NCI-H226 (cell line): ENCODE results near the gene PRIM1.
"Not testable (repeated sequence)": the region's sequence is repeated elsewhere in the genome, so short reads cannot be mapped to it uniquely, and the experiment has no call there.

Source experiments
- DNase-seq: peaks from one replicate; pipeline ENCODE4 v3.0.0-alpha.2; 2015

The PRIM1 gene

DNA sequence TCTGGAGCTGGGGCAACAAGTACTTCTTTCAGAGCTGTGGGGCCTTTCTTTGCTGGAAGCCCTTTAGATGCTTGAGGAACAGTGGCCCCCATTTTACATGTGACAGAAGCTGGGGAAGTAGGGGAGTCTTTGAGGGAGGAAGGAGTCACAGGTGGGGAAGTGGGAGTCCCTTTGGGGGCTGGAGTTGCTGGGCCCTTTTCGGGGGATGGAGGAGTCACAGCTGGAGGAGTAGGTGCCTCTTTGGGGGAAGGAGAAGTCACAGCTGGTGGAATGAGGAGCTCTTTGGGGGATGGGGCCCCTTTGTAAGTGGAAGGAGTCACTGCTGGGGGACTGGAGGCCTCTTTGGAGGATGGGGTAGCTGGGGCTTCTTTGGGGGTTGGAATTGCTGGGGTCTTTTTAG lies 35.7 kb downstream of the PRIM1 start:
- no peak for DNase-seq

DNA sequence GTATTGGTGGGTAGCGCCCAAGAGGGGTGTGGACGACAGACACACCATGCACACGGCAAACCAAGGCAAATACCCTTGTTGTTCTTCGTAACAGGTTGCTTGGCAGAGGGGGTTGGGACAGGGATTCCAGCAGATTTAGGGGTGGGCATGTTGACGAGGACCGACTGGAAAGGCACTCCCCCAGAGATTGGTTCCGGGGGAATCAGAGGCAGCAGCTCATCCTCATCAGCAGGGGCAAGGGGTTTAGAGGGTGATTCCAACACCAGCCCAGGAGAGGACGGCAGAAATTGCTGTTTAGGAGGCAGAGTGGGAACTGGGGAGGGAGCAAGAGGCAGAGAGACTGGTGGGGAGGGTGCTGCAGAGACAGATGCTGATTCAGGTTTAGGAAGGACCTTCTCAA lies 36.3 kb downstream of the PRIM1 start:
- no peak for DNase-seq

DNA sequence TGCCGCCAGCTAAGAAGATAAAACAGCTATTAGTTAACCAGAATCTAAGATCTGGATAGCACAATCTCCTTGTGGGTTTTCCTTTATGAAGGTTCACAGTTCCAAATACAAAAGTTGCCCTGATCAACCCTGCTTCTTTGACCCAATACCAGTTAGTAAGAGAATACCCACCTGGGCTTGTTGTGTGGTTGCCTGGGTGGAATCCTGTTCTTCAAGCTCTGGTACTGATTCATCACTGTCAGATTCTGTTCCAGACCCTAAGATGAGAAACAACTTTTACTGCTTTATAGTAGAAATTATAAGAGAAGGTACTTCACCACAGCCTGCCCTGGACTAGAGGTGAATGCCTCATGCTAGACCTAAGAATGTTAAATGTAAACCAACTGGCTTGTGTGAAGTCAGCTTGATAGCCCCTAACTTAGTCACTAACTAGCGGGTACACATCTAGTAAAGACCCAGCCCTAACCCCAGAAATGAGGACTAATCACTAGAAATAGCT lies 37.6 kb downstream of the PRIM1 start:
- DNase-seq = no peak

DNA sequence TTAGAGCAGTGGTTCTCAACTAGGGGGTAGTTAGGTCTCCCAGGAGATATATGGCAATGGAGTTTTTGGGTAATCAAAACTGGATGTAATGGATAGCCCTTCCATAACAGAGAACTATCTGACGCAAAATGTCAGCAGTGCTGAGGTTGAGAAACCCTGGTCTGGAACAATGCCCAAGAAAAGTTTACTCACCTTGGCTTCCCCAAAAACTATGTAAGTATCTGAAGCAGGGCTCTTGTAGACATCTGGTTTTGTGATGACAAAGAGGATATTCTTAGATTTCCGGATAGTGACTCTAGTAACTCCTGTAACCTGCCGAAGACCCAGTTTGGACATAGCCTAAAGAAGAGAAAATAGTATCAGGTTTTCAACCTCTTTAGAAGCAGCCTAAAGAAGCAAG lies 38.8 kb downstream of the PRIM1 start:
- no peak for DNase-seq

DNA sequence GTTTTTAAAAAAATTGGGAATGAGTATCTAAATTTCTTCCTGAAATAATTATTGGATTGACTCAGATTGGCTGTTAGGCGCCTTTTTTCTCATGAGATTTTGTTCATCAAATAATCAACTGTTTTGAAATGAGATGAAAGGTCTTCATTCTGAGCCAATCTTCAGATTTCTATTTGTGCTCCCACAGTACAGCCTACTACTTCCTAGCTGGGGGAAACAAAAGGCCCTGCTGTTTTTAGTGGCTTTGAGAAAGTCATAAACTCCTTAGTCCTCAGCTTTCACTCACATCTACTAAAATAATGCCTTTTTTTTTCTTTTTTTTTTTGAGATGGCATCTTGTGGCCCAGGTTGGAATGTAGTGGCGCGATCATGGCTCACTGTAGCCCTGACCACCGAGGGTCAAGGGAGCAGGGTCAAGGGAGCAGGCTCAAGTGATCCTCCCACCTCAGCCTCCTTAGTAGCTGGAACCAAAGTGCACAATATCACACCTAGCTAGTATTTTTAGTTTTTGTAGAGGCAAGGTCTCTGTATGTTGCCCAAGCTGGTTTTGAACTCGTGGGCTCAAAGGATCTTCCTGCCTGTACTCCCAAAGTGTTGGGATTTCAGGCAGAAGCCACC lies 42.3 kb downstream of the PRIM1 start:
- no peak for DNase-seq

DNA sequence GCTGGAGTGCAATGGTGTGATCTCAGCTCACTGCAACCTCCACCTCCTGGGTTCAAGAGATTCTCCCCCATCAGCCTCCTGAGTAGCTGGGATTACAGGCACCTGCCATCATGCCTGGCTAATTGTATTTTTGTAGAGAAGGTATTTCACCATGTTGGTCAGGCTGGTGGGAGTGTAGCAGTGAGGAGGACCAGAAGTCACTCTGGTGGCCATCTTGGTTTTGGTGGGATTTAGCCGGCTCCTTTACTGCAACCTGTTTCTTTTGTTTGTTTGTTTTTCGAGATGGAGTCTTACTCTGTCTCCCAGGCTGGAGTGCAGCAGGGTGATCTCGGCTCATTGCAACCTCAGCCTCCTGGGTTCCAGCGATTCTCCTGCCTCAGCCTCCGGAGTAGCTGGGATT lies 47.6 kb downstream of the PRIM1 start:
- DNase-seq = not testable (repeated sequence)

DNA sequence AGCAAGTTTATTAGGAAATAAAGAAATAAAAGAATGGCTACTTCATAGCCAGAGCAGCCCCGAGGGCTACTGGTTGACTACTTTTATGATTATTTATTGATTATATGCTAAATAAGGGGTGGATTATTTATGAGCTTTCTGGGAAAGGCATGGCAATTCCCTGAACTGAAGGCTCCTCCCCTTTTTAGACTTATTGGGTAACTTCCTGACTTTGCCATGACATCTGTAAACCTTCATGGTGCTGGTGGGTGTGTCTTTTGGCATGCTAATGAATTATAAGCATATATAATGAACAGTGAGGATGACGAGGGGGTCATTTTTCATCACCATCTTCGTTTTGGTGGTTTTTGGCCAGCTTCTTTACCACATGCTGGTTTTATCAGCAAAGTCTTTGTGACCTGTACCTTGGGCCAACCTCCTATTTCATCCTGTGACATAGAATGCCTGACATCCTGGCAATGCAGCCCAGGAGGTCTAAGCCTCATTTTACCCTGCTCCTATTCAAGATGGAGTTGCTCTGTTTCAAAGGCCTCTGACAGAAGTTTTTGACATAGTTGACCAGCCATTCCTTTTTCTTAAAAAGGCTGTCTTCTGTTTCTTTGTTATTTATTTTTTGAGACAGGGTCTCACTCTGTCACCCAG lies 53.0 kb downstream of the PRIM1 start:
- no peak for DNase-seq

DNA sequence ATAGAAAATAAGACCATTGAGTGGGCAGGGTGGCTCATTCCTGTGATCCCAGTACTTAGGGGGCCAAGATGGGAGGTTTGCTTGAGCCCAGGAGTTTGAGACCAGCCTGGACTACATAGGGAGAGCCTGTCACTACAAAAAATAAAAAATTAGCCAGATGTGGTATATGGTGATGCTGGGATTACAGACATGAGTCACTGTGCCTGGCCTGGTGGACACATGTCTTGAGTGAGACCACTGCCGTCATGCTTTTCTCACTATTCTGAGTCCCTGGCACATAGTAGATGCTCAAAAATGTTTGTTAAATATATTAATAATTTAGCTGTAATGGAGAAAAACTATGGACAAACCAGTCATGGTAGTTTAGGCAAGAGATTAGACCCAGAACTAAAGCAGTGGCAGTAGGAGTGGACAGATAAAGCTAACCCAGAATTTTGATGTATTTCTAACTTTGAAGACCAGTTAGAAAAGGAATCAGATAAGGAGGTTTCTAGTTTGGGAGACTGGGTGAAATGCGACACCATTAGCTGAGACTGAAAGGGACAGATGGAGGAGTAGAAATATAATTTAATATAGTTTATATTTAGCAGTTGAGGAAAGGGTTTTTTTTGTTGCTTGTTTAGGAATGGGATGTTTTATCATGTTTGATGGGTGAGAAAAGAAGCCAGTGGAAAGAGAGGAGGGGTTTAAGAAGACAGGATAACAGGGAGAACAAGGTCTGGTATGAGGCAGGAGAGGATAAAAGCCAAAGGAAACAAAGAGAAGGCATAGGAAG lies 56.6 kb downstream of the PRIM1 start:
- no peak for DNase-seq

DNA sequence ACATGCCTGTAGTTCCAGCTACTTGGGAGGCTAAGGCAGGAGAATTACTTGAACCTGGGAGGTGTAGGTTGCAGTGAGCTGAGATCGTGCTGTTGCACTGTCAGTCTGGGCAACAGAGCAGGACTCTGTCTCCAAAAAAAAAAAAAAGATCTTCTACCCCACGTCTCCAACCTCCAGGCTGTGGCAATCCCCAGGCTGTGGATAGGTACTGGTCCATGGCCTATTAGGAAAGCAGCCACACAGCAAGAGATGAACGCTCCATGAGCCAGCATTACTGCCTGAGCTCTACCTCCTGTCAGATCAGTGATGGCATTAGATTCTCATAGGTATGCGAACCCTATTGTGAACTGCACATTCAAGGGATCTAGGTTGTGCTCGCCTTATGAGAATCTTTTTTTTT lies 58.0 kb downstream of the PRIM1 start:
- DNase-seq = no peak

DNA sequence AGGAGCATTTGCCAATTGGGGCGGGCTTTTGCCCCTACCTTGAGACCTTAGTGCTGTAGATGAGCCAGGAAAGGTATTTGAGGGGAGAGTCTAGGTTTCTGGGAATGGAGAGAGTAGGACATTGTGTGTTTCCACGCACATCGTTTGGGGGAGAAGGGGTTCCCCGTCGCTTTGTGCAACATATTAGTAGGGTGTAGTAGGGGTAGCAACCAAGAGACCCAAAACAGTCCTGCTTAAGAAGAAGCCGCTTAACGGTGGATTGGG lies 63.3 kb downstream of the PRIM1 start:
- DNase-seq = no peak

DNA sequence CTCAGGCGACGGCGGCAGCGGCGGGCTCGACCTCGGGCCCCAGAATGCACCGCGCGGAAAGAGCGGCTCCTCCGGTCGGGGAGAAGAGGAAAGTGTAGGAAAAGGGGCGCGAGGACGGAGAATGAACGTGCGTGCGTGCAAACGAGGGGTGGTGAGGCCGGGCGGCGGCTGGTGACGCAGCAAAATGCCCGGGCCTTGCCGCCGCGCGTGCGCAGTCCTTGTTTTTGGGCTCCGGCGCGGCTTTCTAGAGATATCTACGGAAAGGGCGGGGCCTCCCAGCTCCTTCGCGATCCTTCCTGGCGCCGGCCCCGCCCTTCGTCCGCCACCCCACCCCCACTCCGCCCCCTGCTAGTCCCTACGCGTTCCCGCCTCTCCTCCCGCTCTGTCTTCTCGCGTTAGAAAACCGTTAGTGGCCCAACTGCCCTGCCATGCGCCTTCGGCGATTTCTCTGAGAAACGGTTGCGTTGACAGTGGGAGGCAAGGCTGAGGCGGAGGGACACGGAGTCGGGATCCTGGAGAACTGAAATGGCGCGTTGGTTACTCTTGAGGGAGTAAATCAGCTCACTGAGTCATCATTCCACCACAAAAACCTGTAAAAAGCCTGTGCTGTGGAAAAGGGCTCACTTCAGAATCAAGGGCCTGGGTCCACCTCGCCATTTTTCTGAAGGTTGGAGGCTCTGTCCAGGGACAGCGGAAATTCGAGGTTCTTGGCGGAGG lies 63.8 kb downstream of the PRIM1 start, which contains the start of gene PTGES3:
PTGES3 (minus strand) TSS at position 156 of the 717 bp plus-strand sequence. CDS start 285 bp downstream, outside the sequence.
- peak; percentile 100 for DNase-seq

DNA sequence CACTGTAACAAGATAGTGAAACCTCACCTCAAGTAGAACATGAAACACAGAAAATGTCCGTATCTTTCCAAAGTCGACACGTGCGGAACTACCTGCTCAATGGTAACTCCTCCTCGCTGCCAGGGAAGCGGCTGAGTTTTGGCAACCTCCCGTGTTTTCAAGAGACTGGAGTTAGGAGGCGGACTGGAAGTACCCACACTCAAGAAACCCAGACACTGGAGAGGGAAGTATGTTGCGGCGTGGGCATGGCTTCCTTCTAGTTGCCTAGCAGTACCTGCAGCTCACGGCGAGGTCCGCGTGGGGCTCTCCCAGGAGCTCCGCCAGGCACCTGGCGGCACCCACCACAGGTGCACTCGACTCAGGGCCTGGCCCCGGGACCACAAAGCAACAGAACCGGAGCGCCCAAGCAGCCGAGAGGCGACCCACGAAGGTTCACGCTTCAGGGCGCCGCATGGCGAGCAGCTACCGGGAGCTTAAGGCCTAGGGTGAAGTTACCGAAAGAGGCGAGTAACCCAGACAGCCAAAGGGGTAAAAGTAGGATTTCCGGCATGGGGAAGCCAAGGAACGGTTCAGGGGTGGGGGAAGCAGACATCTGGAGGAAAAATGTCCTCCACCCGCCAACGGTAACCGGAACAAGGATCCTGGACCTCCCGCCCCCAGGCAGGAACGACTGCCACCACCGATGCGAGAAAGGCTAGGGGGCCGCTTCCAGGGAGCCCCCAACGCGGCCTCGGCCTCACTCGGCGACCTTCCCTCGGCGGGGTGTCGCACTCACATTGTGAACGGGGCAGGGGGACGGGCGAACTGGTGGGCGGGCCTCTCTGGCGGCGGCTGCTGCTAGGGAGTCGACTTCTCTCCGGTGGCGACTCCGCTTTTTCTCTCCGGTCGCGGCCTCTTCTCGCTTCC lies 64.6 kb downstream of the PRIM1 start:
- DNase-seq = peak; percentile 8

DNA sequence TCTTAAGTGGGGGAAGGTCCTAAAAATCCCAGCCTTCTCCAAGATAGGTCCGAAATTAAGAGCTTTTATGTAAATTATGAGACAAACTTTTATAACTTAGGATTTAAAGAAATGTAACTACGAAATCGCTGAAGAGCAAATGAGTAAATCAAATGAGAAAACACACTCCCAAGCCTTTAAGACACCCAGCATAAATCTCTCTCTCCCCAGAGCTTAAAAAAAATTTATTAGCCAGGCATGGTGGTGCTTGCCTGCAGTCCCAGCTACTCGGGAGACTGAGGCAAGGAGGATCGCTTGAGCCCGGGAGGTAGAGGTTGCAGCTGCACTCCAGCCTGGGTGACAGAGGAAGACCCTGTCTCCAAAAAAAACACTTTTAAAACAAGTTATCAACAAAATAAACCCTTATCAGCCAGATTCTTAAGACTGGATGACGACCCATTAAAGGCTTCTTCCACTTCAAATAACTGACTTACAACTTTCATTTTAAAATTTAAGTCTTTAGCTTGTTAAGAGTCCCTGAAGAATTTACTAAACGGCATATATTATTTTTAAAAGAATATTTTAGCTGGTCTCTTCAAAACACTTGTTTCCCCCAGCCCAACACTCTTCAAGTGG lies 67.3 kb downstream of the PRIM1 start:
- DNase-seq = no peak

DNA sequence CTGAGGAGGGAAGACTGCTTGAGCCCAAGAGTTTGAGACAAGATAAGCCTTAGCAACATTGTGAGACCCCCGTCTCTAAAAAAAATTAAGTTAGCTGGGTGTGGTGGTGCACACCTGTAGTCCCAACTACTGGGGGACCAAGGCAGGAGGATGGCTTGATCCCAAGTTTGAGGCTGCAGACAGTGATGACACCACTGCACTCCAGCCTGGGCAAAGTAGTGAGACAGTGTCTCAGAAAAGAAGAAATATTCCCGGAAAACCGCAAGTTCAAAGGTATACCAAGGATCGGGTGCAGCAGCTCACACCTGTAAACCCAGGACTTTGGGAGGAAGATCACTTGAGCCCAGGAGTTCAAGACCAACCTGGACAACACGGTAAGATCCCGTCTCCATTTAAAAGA lies 69.8 kb downstream of the PRIM1 start:
- no peak for DNase-seq
